ENCODE data around the gene GPHN.
A peak's percentile ranks its signal among the peaks of the same experiment; 100 is the strongest.

GPHN gene

GRCh38 chr14:67068251-67068650 lies 560.3 kb downstream of the GPHN start:
- H3K4me3 ChIP-seq (ENCODE audit: low read length): no peak overlapping the region
- TF ChIP-seq CTCF (conservative IDR thresholded peaks at IDR 0.05; ENCODE audit: low read depth, low read length): no peak
- DNase-seq (ENCODE audit: low read depth): peak; percentile 34

- no peak for TF ChIP-seq CTCF (conservative IDR thresholded peaks at IDR 0.05; ENCODE audit: low read depth, low read length)
- no peak overlapping the region for H3K4me3 ChIP-seq (ENCODE audit: low read length)
- DNase-seq (ENCODE audit: low read depth): no peak
Observed at GRCh38 chr14:67071506-67071905, 563.6 kb downstream of the GPHN start.

GRCh38 chr14:67077921-67078320 lies 570.0 kb downstream of the GPHN start:
- no peak for DNase-seq (ENCODE audit: low read depth)

GRCh38 chr14:67079846-67080245 lies 571.9 kb downstream of the GPHN start:
- TF ChIP-seq CTCF (conservative IDR thresholded peaks at IDR 0.05; ENCODE audit: low read depth, low read length): no peak
- no peak overlapping the region for H3K4me3 ChIP-seq (ENCODE audit: low read length)
- DNase-seq (ENCODE audit: low read depth): no peak

More at GRCh38 chr14:67077921-67078320, 570.0 kb downstream of the GPHN start:
- no peak for TF ChIP-seq CTCF (conservative IDR thresholded peaks at IDR 0.05; ENCODE audit: low read depth, low read length)
- H3K4me3 ChIP-seq (ENCODE audit: low read length): no peak overlapping the region

GRCh38 chr14:67108230-67108629 lies 600.3 kb downstream of the GPHN start:
- H3K4me3 ChIP-seq (ENCODE audit: low read length): no peak overlapping the region
- no peak for DNase-seq (ENCODE audit: low read depth)
- TF ChIP-seq CTCF (conservative IDR thresholded peaks at IDR 0.05; ENCODE audit: low read depth, low read length): no peak

GRCh38 chr14:67111022-67111421 lies 603.1 kb downstream of the GPHN start:
- TF ChIP-seq CTCF (conservative IDR thresholded peaks at IDR 0.05; ENCODE audit: low read depth, low read length): no peak
- no peak for DNase-seq (ENCODE audit: low read depth)
- H3K4me3 ChIP-seq (ENCODE audit: low read length): no peak overlapping the region

GRCh38 chr14:67112344-67112743 lies 604.4 kb downstream of the GPHN start:
- no peak overlapping the region for H3K4me3 ChIP-seq (ENCODE audit: low read length)
- no peak for TF ChIP-seq CTCF (conservative IDR thresholded peaks at IDR 0.05; ENCODE audit: low read depth, low read length)
- no peak for DNase-seq (ENCODE audit: low read depth)

Data from retinal pigment epithelial cell (primary cell).